Activated naive CD4-positive, alpha-beta T cell treated with anti-CD3 and anti-CD28 coated beads for 36 hours (primary cell): ENCODE results near the gene SPRY1. TPM values are rescaled to one million over a fixed set of nuclear protein-coding genes. Genes with fewer than 3 reads are reported as not detected.

ENCODE experiments used
- CTCF ChIA-PET: fragments of 350-600 bp; sonication (Branson Sonifier 250); formaldehyde crosslinking; loops from one replicate; lab custom pipeline; 2021; ENCODE audit warnings: antibody characterized with exemption; lab: Charles Lee
- DNase-seq: peaks from one replicate; pipeline ENCODE4 v3.0.0-alpha.2; 2020
- H3K27ac Mint-ChIP-seq: one replicate; pipeline ENCODE4 v1.8.0; 2021; ENCODE audit warnings: mild to moderate bottlenecking, mixed read lengths
- H3K27me3 Mint-ChIP-seq: one replicate; pipeline ENCODE4 v1.8.0; 2021; ENCODE audit warnings: low read depth, mixed read lengths
- H3K36me3 Mint-ChIP-seq: one replicate; pipeline ENCODE4 v1.8.0; 2021; ENCODE audit warnings: low read depth, mixed read lengths
- H3K4me1 Mint-ChIP-seq: one replicate; pipeline ENCODE4 v1.8.0; 2021; ENCODE audit warnings: low read depth, mixed read lengths
- H3K4me3 Mint-ChIP-seq: one replicate; pipeline ENCODE4 v1.8.0; 2021; ENCODE audit warnings: mild to moderate bottlenecking, moderate library complexity, mixed read lengths
- H3K9me3 Mint-ChIP-seq: one replicate; pipeline ENCODE4 v1.8.0; 2021; ENCODE audit warnings: mixed read lengths
- intact Hi-C: fragments of 100-400 bp; cut with micrococcal nuclease; formaldehyde crosslinking; loops from one replicate; pipeline ENCODE4 v1.15.1; 2023
- total RNA-seq, 2 experiments: library from RNA; stranded (reverse); gene quantifications; one replicate each; pipeline ENCODE4 v1.2.3, GENCODE V29; 2021

SPRY1 gene
- total RNA-seq, 2 experiments from 2014 or later = 16.9 to 20.3 TPM

- no peak for DNase-seq
- intact Hi-C loops = no loop called here
- Mint-ChIP-seq H3K4me1 (no peaks in the 10 kb centered on the region), H3K36me3 (no peaks in the 10 kb centered on the region), H3K9me3 (no peaks in the 10 kb centered on the region), H3K27ac (no peak overlapping the region), H3K27me3 (peaks cover 10% of the 10 kb centered on the region), H3K4me3 (no peak overlapping the region)
- CTCF ChIA-PET = interaction anchor here (0.6 kb wide), 1 partner anchor 588 kb away, joined by 3 read pairs; no protein-coding TSS in a partner anchor
These were observed 14.6 kb upstream of the SPRY1 start for GRCh38 chr4:123381996-123382395.

GRCh38 chr4:123383566-123383965 is 13.0 kb upstream of the SPRY1 start:
- Mint-ChIP-seq H3K36me3 (no peaks in the 10 kb centered on the region), H3K9me3 (no peaks in the 10 kb centered on the region), H3K27me3 (peaks cover 7% of the 10 kb centered on the region), H3K4me1 (no peaks in the 10 kb centered on the region), H3K27ac (no peak overlapping the region), H3K4me3 (no peak overlapping the region)
- intact Hi-C loops = no loop called here
- CTCF ChIA-PET = no interaction called here
- no peak for DNase-seq

- Mint-ChIP-seq H3K9me3 (no peaks in the 10 kb centered on the region), H3K4me1 (no peaks in the 10 kb centered on the region), H3K4me3 (no peak overlapping the region), H3K36me3 (no peaks in the 10 kb centered on the region), H3K27me3 (peaks cover 3% of the 10 kb centered on the region), H3K27ac (no peak overlapping the region)
- CTCF ChIA-PET = interaction anchor here (0.7 kb wide), 1 partner anchor 13 kb away, joined by 3 read pairs; no protein-coding TSS in a partner anchor
- intact Hi-C loops = no loop called here
- DNase-seq = no peak
These were observed 10.0 kb upstream of the SPRY1 start for GRCh38 chr4:123386609-123387008.

DNA sequence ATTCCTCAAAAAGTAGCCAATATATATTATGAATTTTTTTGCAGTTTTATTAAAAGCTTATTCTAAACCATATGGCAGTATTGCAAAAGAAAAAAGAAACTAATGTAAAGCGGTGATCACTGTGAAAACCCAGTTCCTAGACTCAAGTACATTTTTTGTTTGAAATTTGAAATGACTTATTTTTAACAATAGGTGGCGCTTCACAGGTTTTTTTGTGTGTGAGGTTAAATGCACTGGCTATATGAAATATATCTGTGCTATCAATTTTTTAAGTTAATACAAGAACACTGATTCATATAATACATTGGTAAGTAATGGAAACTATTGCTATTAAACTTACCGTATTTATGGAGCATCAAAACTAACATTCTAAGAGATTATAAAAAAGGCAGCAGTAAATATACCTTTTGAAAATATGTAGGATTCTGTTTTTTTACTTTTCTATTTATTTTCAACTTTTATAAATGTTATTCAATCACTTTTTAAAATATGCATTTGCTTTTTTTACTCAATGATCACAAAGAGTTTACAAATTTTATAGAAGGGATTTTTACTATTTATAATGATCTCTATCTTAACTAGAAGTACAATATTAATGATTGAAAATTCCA is 5.6 kb upstream of the SPRY1 start:
- Mint-ChIP-seq H3K27me3 (peaks cover 3% of the 10 kb centered on the region), H3K9me3 (no peaks in the 10 kb centered on the region), H3K4me1 (no peaks in the 10 kb centered on the region), H3K27ac (no peak overlapping the region), H3K4me3 (no peak overlapping the region), H3K36me3 (no peaks in the 10 kb centered on the region)
- CTCF ChIA-PET = interaction anchor here (0.6 to 2.0 kb wide), 6 partner anchors 9 to 270 kb away, joined by 3 to 7 read pairs (median 3); no protein-coding TSS in a partner anchor
- intact Hi-C loops = loop anchor here (1.0 to 10.0 kb wide), 4 partner anchors 268 to 931 kb away; no protein-coding TSS in a partner anchor
- no peak for DNase-seq

- Mint-ChIP-seq H3K36me3 (no peaks in the 10 kb centered on the region), H3K4me1 (peaks cover 3% of the 10 kb centered on the region), H3K27me3 (peaks cover 7% of the 10 kb centered on the region), H3K27ac (no peak overlapping the region), H3K4me3 (no peak overlapping the region), H3K9me3 (no peaks in the 10 kb centered on the region)
- DNase-seq = no peak
- CTCF ChIA-PET = interaction anchor here (0.6 to 1.8 kb wide), 5 partner anchors 73 to 267 kb away, joined by 3 to 8 read pairs (median 4); no protein-coding TSS in a partner anchor
- intact Hi-C loops = loop anchor here (5.0 to 10.0 kb wide), 3 partner anchors 381 to 929 kb away; no protein-coding TSS in a partner anchor
These were observed 2.9 kb upstream of the SPRY1 start for GRCh38 chr4:123393721-123394120.

DNA sequence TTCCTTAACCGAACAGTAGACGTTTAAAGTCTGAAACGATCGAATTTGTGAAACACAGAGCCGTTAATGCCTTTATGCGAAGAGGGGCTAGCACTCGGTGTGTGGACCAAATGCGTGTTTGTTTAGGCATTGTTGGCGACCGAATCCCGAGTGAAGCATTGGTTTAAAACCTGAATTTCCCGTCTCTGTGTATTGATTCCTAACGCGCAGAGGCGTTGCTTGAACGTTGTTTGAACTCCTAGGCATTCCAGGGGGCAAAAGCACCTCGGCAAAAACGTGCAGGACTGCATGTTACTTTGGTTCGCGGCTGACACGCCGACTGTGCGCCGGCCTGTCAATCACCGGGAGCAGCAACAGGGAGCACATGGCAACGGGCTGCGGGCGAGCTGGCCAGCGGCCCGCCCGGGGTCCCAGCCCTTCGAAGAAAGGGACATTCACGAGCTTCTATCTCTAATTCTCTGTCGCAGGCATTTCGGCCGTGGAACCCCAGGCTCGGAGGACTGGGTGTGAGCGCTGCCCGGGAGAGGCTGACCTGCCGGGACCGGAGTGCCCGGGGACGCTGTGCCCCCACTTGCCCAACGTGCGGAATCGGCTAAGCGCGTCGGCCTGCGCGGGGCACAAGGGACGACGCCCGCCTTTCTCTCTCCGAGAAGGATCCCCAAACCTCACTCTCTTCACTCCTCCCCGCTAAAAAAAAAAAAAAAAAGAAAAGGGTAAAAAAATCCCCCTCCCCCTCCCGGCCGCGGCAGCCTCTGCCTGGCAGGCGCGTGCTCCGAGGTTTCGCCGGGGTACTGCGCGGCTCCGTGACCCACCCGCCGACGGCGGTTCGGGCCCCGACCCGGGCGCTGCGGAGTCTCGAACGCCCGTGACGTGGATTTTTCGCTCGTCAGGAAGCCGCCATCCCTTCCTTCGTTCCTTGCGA is 810 bp downstream of the SPRY1 start:
- CTCF ChIA-PET = interaction anchor here (0.6 to 3.0 kb wide), 2 partner anchors 167 to 219 kb away, joined by 4 to 7 read pairs; no protein-coding TSS in a partner anchor
- H3K27me3 Mint-ChIP-seq = peaks cover 17% of the 10 kb centered on the region
- H3K9me3 Mint-ChIP-seq = no peaks in the 10 kb centered on the region
- peaks cover 16% of the 10 kb centered on the region for H3K36me3 Mint-ChIP-seq
- H3K4me3 Mint-ChIP-seq = peak overlapping the region; percentile 87
- peak; percentile 53 for DNase-seq
- H3K27ac Mint-ChIP-seq = peak overlapping the region; percentile 83
- intact Hi-C loops = loop anchor here (2.0 to 10.0 kb wide), 11 partner anchors 167 to 1595 kb away; partner anchors contain the start of genes EXOSC9 and NUDT6
- H3K4me1 Mint-ChIP-seq = peaks cover 25% of the 10 kb centered on the region

DNA sequence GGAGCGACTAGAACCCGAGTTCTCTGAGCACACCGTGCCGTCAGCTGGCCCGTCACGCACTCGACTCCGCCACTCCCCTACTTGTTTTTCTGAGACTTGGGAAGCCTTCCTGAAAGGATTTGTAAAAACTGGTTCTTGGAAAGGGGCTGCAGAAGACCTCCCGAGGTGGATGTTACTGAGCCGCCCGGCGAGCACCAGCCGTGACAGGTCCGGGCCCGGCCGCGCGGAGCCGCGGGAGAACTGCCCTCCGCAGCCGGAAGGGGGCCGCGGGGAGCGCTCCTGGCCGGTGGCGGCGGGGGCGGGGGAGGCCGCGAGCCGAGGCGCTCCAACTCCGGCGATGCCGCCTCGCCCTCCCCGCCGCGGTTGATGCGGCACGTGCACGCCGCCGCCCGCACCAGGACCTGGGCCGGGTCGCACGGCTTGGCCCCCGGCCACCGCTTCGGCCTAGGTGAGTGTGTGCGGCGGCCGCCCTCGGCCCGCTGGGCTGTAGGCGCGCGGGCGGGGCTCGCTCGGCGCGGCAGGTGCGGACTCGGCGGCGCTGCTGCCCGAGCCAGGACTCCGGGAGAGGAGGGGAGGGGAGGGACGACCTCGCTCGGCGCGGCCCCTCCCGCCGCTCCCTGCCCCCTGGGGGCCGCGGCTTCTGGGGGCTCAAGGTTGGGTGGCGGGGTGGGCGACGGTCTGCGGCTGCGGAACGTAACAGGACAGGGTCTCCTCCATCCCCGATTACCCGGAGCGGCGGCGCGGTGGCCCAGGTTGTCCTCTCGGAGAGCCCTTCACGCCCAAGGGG is 1.7 kb downstream of the SPRY1 start:
- Mint-ChIP-seq H3K36me3 (peaks cover 24% of the 10 kb centered on the region), H3K4me1 (peaks cover 32% of the 10 kb centered on the region), H3K27ac (peak overlapping the region; percentile 95), H3K4me3 (peak overlapping the region; percentile 87), H3K27me3 (peaks cover 17% of the 10 kb centered on the region), H3K9me3 (no peaks in the 10 kb centered on the region)
- CTCF ChIA-PET = interaction anchor here (0.7 kb wide), 1 partner anchor 278 kb away, joined by 3 read pairs; no protein-coding TSS in a partner anchor
- intact Hi-C loops = loop anchor here (2.0 to 10.0 kb wide), 9 partner anchors 167 to 1596 kb away; partner anchors contain the start of gene EXOSC9
- peak; percentile 68 for DNase-seq

DNA sequence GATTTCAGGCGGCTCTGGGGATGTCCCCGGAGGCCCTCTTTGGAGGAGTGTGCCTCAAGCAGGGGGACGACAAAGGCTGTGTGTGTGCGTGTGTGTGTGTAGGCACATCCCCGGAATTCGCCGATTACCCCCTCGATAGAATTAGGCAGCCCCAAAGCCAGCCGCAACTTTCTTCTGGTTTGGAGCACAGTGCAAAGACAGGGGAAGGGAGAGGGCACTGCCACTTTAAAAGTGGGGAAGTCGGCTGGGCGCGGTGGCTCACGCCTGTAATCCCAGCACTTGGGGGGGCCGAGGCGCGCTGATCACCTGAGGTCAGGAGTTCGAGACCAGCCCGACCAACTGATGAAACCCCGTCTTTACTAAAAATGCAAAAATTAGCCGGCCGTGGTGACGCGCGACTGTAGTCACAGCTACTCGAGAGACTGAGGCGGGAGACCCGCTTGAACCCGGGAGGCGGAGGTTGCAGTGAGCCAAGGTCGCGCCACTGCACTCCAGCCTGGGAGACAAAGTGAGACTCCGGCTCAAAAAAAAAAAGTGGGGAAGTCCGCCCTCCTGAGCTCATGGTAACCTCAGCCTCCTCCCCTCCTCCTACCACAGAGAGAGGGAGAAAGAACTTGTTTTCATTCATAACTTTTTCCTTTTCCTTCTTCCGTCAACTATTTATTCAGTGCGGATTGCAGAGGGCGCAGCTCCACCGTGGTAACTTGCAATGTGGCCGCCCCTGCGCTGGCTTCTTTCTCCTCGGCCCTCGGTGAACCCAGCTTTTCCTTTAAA is 2.4 kb downstream of the SPRY1 start:
- Mint-ChIP-seq H3K36me3 (peaks cover 29% of the 10 kb centered on the region), H3K27me3 (peaks cover 17% of the 10 kb centered on the region), H3K4me1 (peaks cover 32% of the 10 kb centered on the region), H3K4me3 (peak overlapping the region; percentile 87), H3K9me3 (no peaks in the 10 kb centered on the region), H3K27ac (peak overlapping the region; percentile 95)
- CTCF ChIA-PET = interaction anchor here (0.6 to 1.7 kb wide), 11 partner anchors 9 to 1240 kb away, joined by 3 to 10 read pairs (median 3); no protein-coding TSS in a partner anchor
- intact Hi-C loops = loop anchor here (1.0 to 10.0 kb wide), 15 partner anchors 17 to 1597 kb away; partner anchors contain the start of gene EXOSC9
- DNase-seq = peak; percentile 82

- Mint-ChIP-seq H3K4me1 (peaks cover 32% of the 10 kb centered on the region), H3K9me3 (no peaks in the 10 kb centered on the region), H3K27ac (peak overlapping the region; percentile 95), H3K27me3 (peaks cover 17% of the 10 kb centered on the region), H3K4me3 (peak overlapping the region; percentile 87), H3K36me3 (peaks cover 30% of the 10 kb centered on the region)
- DNase-seq = no peak
- CTCF ChIA-PET = interaction anchor here (0.6 to 1.7 kb wide), 12 partner anchors 8 to 642 kb away, joined by 3 to 10 read pairs (median 3); no protein-coding TSS in a partner anchor
- intact Hi-C loops = loop anchor here (1.0 to 10.0 kb wide), 16 partner anchors 17 to 1597 kb away; partner anchors contain the start of gene EXOSC9
These were observed 3.2 kb downstream of the SPRY1 start for GRCh38 chr4:123399627-123400358.
